NOMO-1 treated with dmso at 0.1 percent for 144 hours (cell line): Measurements from ENCODE around the gene RCOR1.
"Not testable (repeated sequence)": the region's sequence is repeated elsewhere in the genome, so short reads cannot be mapped to it uniquely, and the experiment has no call there.

Experiments
- DNase-seq: peaks from one replicate; lab custom pipeline; 2025; ENCODE audit not compliant: unreplicated experiment; lab: John Stamatoyannopoulos, UW

The RCOR1 gene

DNA sequence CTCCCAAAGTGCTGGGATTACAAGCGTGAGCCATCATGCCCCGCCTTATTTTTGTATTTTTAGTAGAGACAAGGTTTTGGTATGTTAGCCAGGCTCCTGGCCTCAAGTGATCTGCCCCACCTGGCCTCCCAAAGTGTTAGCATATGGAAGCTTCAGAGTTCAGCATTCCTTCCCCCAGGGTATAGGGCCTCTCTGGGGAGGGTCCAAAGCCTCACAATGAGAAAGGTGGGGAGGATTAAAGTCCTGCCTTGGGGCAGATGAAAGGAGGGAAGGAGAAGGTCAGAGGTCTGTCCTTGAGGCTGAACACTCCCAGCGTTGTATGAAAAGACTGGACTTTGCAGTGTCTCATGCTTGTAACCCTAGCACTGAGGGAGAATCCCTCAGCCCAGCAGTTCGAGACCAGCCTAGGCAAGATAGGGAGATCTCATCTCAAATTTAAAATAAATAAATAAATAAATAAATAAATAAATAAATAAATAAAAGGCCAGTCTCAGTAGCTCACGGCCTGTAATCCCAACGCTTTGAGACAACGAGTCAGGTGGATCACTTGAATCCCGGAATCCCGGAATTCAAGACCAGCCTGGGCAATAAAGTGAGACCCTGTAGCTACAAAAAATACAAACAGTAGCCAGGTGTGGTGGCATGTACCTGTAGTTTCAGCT is 22.0 kb upstream of the RCOR1 start:
- no peak for DNase-seq

DNA sequence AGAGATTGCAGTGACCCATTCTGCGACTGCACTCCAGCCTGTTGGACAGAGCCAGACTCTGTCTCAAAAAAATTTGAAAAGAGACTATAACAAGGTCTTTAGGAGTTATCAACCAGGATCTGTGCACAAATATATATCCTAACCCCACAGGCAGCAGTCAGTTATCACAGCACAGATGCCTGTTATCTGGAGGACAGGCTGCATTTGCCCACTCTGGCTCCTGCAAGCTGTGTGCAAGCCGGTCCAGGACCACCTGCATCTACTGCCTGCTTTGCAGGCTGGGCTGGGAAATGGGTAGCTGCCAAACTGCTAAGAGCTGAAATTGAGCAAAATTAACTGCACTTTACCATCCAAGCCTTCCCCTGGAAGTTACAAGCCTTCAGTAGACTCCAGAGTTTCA is 21.4 kb upstream of the RCOR1 start:
- DNase-seq = no peak

- no peak for DNase-seq
Observed at GRCh38 chr14:102571478-102572042, 20.9 kb upstream of the RCOR1 start.

- not testable (repeated sequence) for DNase-seq
Observed at GRCh38 chr14:102573161-102573560, 19.3 kb upstream of the RCOR1 start.

GRCh38 chr14:102573591-102574046 is 18.8 kb upstream of the RCOR1 start:
- peak; percentile 37 for DNase-seq

DNA sequence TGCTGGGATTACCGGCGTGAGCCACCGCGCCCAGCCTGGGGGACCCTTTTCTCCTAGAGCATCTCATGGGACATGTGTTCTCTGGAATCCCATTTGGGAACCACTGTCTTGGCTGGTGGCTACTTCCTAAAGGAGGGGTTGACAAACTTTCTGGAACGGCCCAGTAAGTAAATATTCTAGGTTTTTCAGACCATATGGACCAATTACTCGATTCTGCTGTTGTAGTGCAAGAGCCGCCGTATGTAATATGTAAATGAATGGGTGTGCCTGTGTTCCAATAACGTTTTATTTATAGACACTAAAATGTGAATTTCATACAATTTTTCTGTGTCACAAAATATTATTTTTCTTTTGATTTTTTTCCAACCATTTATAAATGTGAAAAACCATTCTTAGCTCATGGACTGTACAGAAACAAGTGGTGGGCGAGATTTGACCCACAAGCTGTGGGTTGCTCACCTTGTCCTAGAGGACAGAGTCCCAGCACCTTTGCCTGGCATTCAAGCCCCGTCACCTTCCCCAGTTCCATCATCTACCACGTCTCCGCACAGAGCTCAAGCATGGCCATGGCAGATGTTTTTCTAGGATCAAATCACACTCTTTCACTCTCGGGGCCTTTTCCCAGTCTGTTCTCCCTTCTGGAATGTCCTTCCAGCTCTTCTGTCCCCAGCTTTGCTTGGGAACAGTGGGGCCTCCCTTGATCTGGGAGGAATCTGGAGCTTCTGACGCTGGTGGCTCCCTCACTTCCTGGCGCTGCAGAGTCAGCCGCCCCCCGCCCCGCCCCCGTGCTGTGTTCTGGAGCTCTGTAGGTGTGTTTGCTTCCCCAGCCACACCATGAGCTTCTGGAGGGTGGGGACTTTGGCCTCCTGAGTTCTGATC is 17.9 kb upstream of the RCOR1 start:
- DNase-seq = no peak

GRCh38 chr14:102575160-102575845 is 17.1 kb upstream of the RCOR1 start:
- no peak for DNase-seq

DNA sequence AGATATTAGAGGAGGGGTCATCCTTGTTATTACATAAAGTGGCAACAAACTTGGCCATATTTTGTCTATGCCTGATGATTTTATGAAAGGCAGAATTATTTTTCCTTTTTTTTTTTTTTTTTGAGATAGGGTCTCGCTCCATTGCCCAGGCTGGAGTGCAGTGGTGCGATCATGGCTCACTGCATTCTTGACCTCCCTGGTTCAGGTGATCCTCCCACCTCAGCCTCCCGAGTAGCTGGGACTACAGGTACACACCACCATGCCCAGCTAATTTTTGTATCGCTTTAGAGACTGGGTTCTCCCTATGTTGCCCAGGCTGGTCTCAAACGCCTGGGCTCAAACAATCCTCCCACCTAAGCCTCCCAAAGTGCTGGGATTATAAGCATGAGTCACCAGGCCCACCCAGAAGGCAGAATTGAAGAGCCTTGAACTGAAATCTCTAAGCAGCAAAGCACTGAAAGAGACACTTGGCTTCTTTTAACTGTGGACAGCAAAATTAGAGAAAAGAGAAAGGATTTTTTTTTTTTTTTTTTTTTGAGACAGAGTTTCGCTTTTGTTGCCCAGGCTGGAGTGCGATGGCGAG is 16.5 kb upstream of the RCOR1 start:
- DNase-seq = not testable (repeated sequence)

DNA sequence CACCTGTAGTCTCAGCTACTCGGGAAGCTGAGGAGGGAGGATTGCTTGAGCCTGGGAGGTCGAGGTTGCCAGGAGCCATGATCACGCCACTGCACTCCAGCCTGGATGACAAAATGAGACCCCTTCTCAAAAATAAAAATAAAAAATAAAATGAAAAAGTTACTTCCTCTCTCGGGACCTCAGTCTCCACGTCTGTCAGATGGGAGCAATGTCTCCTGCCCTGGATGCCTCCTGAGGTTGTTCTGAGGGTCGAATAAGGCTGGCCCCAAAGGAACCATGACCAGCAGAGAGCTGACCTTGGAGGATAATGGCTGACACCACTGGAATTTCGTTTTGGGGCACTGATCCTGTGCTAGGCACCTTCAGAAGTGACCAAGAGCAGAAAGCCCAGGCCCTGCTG is 13.6 kb upstream of the RCOR1 start:
- no peak for DNase-seq

DNA sequence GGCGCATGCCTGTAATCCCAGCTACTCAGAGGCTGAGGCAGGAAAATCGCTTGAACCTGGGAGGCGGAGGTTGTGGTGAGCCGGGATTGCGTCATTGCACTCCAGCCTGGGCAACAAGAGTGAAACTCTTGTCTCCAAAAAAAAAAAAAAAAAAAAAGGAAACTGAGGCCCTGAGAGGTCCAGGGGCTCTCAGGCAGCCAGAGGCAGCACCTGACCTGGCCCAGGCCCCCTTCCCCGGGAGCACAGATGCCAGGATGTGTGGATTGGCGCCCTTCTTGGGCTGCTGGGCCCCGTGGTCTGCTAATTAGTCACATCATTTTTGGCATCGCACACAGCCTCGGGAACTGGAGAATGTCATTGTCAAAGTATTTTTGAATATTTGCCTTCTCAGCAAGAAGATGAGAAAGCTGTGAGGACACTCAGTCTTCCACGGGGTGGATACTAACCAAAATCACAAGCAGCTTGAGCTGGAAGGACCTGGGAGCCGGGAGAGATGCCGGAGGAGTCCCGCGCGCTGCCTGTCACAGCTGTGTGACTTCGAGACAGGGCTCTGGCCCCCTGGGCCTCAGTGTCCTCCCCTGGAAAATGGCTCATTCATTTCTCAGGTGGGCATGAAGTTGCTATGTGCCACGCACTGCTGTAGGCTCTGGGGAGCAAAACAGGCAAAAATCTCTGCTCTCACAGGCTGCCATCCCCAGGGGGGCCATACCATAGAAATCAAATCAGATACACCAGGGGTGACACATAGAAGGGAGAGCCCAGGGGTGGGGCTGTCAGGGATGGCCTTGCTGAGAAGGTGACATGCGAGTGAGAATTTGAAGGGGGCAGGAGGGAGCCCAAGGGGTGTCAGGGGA is 12.5 kb upstream of the RCOR1 start:
- no peak for DNase-seq

GRCh38 chr14:102580550-102581110 is 11.8 kb upstream of the RCOR1 start:
- DNase-seq = no peak

DNA sequence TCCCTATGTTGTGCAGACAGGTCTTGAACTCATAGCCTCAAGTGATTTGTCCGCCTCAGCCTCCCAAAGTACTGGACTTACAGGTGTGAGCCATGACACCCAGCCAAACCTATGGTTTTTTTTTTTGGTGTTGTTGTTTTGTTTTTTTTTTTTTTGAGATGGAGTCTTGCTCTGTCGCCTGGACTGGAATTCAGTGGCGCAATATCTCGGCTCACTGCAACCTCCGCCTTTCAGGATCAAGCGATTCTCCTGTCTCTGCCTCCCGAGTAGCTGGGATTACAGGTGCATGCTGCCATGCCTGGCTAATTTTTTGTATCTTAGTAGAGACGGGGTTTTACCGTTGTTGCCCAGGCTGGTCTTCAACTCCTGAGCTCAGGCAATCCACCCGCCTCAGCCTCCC is 11.3 kb upstream of the RCOR1 start:
- no peak for DNase-seq

- DNase-seq = no peak
Observed at GRCh38 chr14:102583726-102584125, 8.7 kb upstream of the RCOR1 start.

DNA sequence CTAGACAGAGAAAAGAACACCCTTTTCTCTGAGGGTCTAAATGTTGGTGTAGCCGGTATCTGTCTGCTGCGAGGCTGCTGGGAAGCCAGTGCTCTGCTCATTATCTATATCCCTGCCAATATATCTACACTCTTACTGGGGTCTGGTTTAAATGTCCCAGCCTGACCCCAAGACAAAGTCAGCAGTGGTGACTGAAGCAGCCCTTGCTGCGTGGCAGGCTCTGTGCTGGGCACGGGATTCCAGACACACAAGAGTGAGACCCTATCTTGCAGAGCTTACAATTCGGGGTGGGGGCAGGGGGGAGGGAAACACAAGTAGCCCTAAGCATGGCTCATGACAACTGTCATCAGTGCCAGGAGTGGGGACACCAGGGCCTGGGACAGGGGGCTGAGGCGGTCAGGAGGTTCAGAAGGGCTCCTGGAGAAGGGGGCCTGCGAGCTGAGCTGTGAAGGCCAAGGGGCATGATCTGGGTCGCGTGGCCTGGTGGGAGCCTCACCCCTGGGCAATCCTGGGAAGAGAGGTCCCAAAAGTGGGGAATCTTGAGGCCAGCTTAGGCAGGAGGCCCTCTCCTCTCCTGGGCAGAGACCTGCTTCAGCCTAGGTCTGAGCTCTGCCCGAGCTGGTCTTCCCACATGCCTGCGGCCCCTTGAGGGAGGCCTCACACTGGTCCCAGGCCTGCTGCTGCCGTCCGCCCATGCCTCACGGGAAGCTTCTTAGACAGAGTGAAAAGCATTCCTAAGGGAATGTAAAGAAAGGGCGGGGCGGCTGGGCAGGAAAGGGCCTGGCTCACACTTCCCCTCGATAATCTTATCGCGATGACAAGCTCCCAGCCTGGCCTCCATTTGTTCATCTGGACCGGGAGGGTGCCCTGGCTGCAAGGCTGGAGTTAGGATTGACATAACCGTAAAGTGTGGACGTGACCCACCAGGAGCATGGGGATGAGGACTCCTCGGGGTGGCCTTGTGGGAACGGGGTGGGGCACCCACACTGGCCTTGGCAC is 7.3 kb upstream of the RCOR1 start:
- DNase-seq = no peak

GRCh38 chr14:102586420-102587104 is 5.9 kb upstream of the RCOR1 start:
- no peak for DNase-seq

GRCh38 chr14:102588821-102589220 is 3.6 kb upstream of the RCOR1 start:
- DNase-seq = no peak

DNA sequence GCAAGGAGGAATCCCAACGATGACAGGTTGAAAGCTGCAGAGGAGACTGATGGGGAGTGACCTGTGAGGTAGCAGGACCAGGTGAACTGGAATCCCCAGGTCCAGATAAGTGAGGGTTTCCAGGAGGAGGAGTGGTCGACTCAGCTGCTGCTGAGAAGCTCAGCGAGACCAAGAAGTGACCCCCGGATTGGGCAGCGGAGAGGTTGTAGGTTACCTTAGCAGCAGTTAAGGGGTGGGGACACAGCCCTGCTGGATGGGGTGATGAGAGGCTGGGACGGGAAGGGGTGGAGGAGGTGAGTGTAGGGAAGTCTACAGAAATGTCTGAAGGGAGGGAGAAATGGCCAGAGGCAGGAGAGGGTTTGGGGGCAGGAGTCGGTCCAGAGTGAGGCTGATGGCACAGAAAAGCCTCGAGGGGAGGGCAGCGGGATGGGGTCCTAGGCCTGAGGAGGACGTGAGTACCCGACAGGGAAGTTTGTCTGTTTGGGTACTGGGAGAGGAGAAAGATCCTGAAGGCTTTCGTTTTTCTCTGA is 2.6 kb upstream of the RCOR1 start:
- DNase-seq = no peak

DNA sequence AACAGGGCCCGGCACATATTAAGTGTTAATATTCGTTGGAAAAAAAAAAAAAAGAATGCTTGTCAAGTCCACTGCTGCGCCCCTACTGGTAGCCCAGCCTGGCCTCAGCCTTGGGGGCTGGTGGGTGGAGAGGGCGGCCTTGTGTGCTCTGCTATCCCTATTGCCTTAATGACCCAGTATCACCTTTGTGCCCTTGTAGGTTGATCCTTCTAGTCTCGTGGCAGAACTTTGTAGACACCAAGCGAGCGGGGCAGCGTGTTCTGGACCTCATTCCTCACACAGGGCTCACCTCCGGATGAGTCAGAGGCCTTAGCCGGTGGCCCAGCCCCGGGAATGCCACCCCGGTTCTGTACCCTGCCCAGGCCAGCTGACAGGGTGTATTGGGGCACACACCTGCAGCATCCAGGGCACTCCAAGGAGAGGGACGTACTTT is 1.8 kb upstream of the RCOR1 start:
- no peak for DNase-seq
